Measurements from ENCODE around the gene PROSER2. TPM values are rescaled to one million over a fixed set of nuclear protein-coding genes. Genes with fewer than 3 reads are reported as not detected.
A peak's percentile ranks its signal among the peaks of the same experiment; 100 is the strongest.

PROSER2 gene
- total RNA-seq, 2 donors from 2014 or later, result 6.2 to 9.5 TPM

- Histone ChIP-seq H3K27me3 (replicated peaks; ENCODE audit: insufficient read depth) (no peaks in the 10 kb centered on the region), H3K36me3 (no peaks in the 10 kb centered on the region), H3K27ac (no peak overlapping the region), H3K4me3 (no peak overlapping the region), H3K9me3 (no peaks in the 10 kb centered on the region), H3K4me1 (ENCODE audit: control insufficient read depth in 1 of 2, low read depth in 2 of 2) (no peaks in the 10 kb centered on the region)
- TF ChIP-seq CTCF (IDR thresholded peaks at IDR 0.05), result no peak
- no peak for ATAC-seq (ENCODE audit: insufficient number of reproducible peaks, low FRiP score, low read depth)
- DNase-seq (ENCODE audit: low spot score), result no peak
Observed at GRCh38 chr10:11813177-11813576, 10.0 kb upstream of the PROSER2 start.

GRCh38 chr10:11813855-11814567 lies 9.1 kb upstream of the PROSER2 start:
- TF ChIP-seq CTCF (IDR thresholded peaks at IDR 0.05), result no peak
- Histone ChIP-seq H3K4me3 (no peak overlapping the region), H3K9me3 (no peaks in the 10 kb centered on the region), H3K36me3 (no peaks in the 10 kb centered on the region), H3K4me1 (ENCODE audit: control insufficient read depth in 1 of 2, low read depth in 2 of 2) (no peaks in the 10 kb centered on the region), H3K27ac (no peak overlapping the region), H3K27me3 (replicated peaks; ENCODE audit: insufficient read depth) (no peaks in the 10 kb centered on the region)
- DNase-seq (ENCODE audit: low spot score), result no peak
- ATAC-seq (ENCODE audit: insufficient number of reproducible peaks, low FRiP score, low read depth), result no peak

GRCh38 chr10:11819027-11819426 lies 4.1 kb upstream of the PROSER2 start:
- DNase-seq (ENCODE audit: low spot score), result no peak
- Histone ChIP-seq H3K9me3 (no peaks in the 10 kb centered on the region), H3K27ac (no peak overlapping the region), H3K4me1 (ENCODE audit: control insufficient read depth in 1 of 2, low read depth in 2 of 2) (no peaks in the 10 kb centered on the region), H3K4me3 (no peak overlapping the region), H3K36me3 (no peaks in the 10 kb centered on the region), H3K27me3 (replicated peaks; ENCODE audit: insufficient read depth) (no peaks in the 10 kb centered on the region)
- ATAC-seq (ENCODE audit: insufficient number of reproducible peaks, low FRiP score, low read depth), result no peak
- TF ChIP-seq CTCF (IDR thresholded peaks at IDR 0.05), result no peak

GRCh38 chr10:11822026-11822756 lies 965 bp upstream of the PROSER2 start:
- no peak for ATAC-seq (ENCODE audit: insufficient number of reproducible peaks, low FRiP score, low read depth)
- Histone ChIP-seq H3K27ac (no peak overlapping the region), H3K9me3 (no peaks in the 10 kb centered on the region), H3K27me3 (replicated peaks; ENCODE audit: insufficient read depth) (no peaks in the 10 kb centered on the region), H3K4me1 (ENCODE audit: control insufficient read depth in 1 of 2, low read depth in 2 of 2) (no peaks in the 10 kb centered on the region), H3K4me3 (no peak overlapping the region), H3K36me3 (no peaks in the 10 kb centered on the region)
- no peak for TF ChIP-seq CTCF (IDR thresholded peaks at IDR 0.05)
- DNase-seq (ENCODE audit: low spot score), result no peak

- Histone ChIP-seq H3K36me3 (no peaks in the 10 kb centered on the region), H3K4me1 (ENCODE audit: control insufficient read depth in 1 of 2, low read depth in 2 of 2) (no peaks in the 10 kb centered on the region), H3K27ac (peak overlapping the region in 1 of 2 donors; percentile 60), H3K27me3 (replicated peaks; ENCODE audit: insufficient read depth) (no peaks in the 10 kb centered on the region), H3K9me3 (no peaks in the 10 kb centered on the region), H3K4me3 (peak overlapping the region; percentile 95)
- ATAC-seq (ENCODE audit: insufficient number of reproducible peaks, low FRiP score, low read depth), result no peak
- DNase-seq (ENCODE audit: low spot score), result no peak
- no peak for TF ChIP-seq CTCF (IDR thresholded peaks at IDR 0.05)
Observed at GRCh38 chr10:11822809-11823121, 391 bp upstream of the PROSER2 start.
